Nephron (organoid): Measurements from ENCODE around the gene CFAP157.

Source experiments
- H3K27ac Mint-ChIP-seq, 3 experiments: 2 replicates each; pipeline ENCODE4 v1.8.0; 2020; ENCODE audit warnings: mixed read lengths in 3 of 3, mild to moderate bottlenecking in 2 of 3, moderate library complexity in 1 of 3
- H3K27me3 Mint-ChIP-seq: 2 replicates; pipeline ENCODE4 v1.8.0; 2021; ENCODE audit warnings: low read depth, mild to moderate bottlenecking, moderate library complexity, mixed read lengths
- H3K36me3 Mint-ChIP-seq: 2 replicates; pipeline ENCODE4 v1.8.0; 2020; ENCODE audit warnings: low read depth, mixed read lengths
- H3K4me1 Mint-ChIP-seq: 2 replicates; pipeline ENCODE4 v1.8.0; 2020; ENCODE audit warnings: mixed read lengths
- H3K4me3 Mint-ChIP-seq, 3 experiments: 2 replicates each; pipeline ENCODE4 v1.8.0; 2020; ENCODE audit warnings: mild to moderate bottlenecking in 3 of 3, mixed read lengths in 3 of 3, moderate library complexity in 2 of 3
- H3K9me3 Mint-ChIP-seq: 2 replicates; pipeline ENCODE4 v1.8.0; 2020; ENCODE audit warnings: mixed read lengths
- TF ChIP-seq, protein P1 (sequence below), 3 experiments: fragments of 200-600 bp; sonication (generic); IDR thresholded peaks; one replicate each; pipeline ENCODE4 v1.5.0; 2021; ENCODE audit warnings: antibody characterized with exemption in 3 of 3; ENCODE audit not compliant: unreplicated experiment in 3 of 3

The CFAP157 gene

DNA sequence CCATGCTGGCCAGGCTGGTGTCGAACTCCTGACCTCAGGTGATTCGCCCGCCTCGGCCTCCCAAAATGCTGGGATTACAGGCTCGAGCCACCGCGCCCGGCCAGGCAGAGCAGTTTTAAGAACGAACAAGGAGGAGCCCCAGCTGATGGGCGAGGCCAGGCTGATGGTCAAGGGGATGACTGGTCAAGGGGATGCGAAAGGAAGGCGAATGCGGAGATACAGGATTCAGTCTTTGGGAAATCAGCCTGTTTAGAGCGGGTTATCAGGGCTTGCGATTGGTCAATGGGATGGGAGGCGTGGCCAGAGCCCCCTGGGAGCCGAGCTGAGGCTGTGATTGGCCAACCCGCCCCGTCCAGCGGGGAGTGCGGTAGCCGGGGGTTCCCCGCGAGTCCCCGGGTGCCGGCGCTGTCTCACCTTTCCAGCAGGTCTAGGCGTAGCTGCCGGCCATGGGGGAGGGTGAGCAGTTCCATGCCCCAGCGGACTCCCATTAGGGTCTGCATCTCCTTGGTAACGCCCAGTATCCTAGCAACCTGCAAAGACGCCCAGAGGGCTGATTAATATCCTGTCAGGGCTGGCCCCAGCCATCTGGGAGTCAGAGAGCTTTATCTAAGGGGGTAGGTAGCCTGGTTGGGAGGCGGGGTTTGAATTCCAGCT lies 35.8 kb downstream of the CFAP157 start:
- peaks cover 13% of the 10 kb centered on the region for H3K27me3 Mint-ChIP-seq
- H3K36me3 Mint-ChIP-seq: peaks cover 6% of the 10 kb centered on the region
- peak overlapping the region in 1 of 3 experiments; percentile 77 for H3K27ac Mint-ChIP-seq
- no peaks in the 10 kb centered on the region for H3K4me1 Mint-ChIP-seq
- TF ChIP-seq, protein P1, sequence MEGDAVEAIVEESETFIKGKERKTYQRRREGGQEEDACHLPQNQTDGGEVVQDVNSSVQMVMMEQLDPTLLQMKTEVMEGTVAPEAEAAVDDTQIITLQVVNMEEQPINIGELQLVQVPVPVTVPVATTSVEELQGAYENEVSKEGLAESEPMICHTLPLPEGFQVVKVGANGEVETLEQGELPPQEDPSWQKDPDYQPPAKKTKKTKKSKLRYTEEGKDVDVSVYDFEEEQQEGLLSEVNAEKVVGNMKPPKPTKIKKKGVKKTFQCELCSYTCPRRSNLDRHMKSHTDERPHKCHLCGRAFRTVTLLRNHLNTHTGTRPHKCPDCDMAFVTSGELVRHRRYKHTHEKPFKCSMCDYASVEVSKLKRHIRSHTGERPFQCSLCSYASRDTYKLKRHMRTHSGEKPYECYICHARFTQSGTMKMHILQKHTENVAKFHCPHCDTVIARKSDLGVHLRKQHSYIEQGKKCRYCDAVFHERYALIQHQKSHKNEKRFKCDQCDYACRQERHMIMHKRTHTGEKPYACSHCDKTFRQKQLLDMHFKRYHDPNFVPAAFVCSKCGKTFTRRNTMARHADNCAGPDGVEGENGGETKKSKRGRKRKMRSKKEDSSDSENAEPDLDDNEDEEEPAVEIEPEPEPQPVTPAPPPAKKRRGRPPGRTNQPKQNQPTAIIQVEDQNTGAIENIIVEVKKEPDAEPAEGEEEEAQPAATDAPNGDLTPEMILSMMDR (IDR thresholded peaks at IDR 0.05; ENCODE audit: unreplicated experiment in 3 of 3): no peak
- H3K9me3 Mint-ChIP-seq: no peaks in the 10 kb centered on the region
- H3K4me3 Mint-ChIP-seq: peak overlapping the region; percentile 63 to 83 (median 81)

- H3K4me1 Mint-ChIP-seq: no peaks in the 10 kb centered on the region
- peaks cover 17% of the 10 kb centered on the region for H3K27me3 Mint-ChIP-seq
- H3K9me3 Mint-ChIP-seq: no peaks in the 10 kb centered on the region
- no peak overlapping the region for H3K4me3 Mint-ChIP-seq
- no peak overlapping the region for H3K27ac Mint-ChIP-seq
- TF ChIP-seq, protein P1 (IDR thresholded peaks at IDR 0.05; ENCODE audit: unreplicated experiment in 3 of 3): no peak
- no peaks in the 10 kb centered on the region for H3K36me3 Mint-ChIP-seq
Observed at GRCh38 chr9:127744398-127745110, 37.8 kb downstream of the CFAP157 start.

- Mint-ChIP-seq H3K27me3 (peaks cover 22% of the 10 kb centered on the region), H3K4me1 (peaks cover 5% of the 10 kb centered on the region), H3K36me3 (peaks cover 10% of the 10 kb centered on the region), H3K4me3 (no peak overlapping the region), H3K9me3 (no peaks in the 10 kb centered on the region), H3K27ac (no peak overlapping the region)
- TF ChIP-seq, protein P1 (IDR thresholded peaks at IDR 0.05; ENCODE audit: unreplicated experiment in 3 of 3): no peak
Observed at GRCh38 chr9:127746959-127747569, 40.3 kb downstream of the CFAP157 start.

DNA sequence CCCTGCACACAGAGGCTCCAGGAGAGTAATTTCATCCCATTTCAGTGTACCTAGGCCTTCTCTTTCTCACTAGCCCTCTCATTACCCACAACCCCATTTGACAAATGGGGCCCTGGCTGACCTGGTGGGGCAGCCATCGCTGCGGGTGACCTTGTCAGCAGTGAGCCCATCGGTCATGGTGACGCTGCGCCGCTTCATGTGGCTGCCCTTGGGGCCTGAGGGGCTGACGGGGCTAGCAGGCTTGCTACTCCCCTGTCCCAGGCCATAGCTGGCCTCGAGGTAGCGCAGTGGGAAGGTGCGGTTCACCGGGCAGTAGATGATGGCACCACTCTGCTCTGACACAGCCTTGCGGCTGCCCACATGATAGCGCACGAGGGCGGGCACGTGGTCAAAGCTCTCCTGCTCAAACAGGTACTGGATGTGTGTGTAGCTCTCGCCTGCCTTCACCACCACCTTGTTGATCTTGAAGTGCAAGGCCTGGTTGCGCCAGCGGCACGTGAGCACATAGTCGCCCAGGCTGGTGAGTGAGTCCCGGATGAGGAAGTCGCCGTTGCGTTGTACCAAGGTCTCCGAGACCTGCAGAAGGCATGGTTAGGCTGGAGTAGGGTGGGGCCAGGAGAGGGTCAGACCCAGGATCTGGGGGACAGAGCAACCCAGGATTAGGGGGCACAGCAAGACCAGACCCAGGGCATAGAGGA lies 42.5 kb downstream of the CFAP157 start:
- Mint-ChIP-seq H3K4me3 (no peak overlapping the region), H3K27ac (no peak overlapping the region), H3K4me1 (peaks cover 5% of the 10 kb centered on the region), H3K27me3 (peaks cover 40% of the 10 kb centered on the region), H3K36me3 (peaks cover 10% of the 10 kb centered on the region), H3K9me3 (no peaks in the 10 kb centered on the region)
- TF ChIP-seq, protein P1 (IDR thresholded peaks at IDR 0.05; ENCODE audit: unreplicated experiment in 3 of 3): no peak

GRCh38 chr9:127751269-127752054 lies 44.7 kb downstream of the CFAP157 start:
- Mint-ChIP-seq H3K27ac (no peak overlapping the region), H3K36me3 (peaks cover 10% of the 10 kb centered on the region), H3K4me3 (peak overlapping the region; percentile 41 to 52 (median 46)), H3K4me1 (peaks cover 5% of the 10 kb centered on the region), H3K27me3 (peaks cover 53% of the 10 kb centered on the region), H3K9me3 (no peaks in the 10 kb centered on the region)
- TF ChIP-seq, protein P1 (IDR thresholded peaks at IDR 0.05; ENCODE audit: unreplicated experiment in 3 of 3): no peak
